NOMO-1 treated with DMSO at 0.1 percent for 48 hours (cell line): Measurements from ENCODE around the gene KCTD1.

Source experiments
- DNase-seq: peaks from one replicate; lab custom pipeline; 2025; ENCODE audit not compliant: unreplicated experiment; lab: John Stamatoyannopoulos, UW

KCTD1 gene

DNA sequence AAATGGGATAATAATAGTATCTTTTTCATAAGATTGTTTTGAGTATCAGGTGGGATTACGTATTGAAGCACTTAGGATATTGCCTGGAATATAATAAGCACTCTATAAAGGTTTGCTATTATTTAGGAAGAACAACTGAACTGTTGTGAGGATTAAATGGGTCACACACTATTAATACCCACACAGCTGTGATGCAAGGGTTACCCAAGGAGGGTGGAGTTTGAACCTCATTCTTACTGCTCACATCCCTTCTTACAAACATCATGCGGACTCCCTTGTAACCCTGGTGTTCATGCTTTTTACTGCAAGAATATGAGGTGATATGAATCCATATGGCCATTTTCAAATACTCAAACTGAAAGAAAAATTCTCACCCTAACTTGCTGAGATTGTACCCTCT lies 113.5 kb downstream of the KCTD1 start:
- DNase-seq: no peak

DNA sequence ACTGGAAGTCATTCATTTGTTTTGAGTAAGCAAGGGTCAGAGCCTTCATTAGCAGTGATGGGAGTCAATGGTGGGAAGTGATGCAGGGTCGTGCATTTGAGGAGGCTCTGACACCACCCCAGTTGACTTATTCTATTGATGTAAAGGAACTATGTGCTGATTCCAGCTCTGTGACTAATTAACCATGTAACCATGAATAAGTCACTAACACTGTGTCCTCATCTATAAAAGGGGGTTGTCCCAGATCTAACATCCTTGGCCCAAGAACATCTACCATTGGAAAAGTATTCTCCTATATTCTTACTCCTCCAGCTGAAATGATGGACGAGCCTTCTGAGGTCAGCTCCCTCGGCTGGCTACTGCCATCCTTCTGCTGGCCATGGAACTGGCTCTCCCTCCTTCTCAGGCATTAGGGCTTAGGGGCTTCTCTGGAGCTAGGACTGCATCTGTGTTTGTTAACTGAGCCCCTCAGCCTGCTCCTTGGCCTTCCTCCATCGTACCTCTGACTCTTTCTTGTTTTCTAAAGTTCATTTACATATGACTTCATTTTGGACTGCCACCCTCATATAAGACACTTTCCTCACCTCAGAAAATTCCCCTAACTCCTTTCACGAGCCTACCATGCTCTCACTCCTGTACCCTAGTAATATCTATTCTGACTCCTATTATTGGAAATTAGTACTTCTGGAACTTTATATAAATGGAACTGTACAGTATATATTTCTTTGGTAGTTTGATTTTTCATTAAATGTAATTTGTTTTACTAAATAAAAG lies 115.5 kb downstream of the KCTD1 start:
- no peak for DNase-seq

DNA sequence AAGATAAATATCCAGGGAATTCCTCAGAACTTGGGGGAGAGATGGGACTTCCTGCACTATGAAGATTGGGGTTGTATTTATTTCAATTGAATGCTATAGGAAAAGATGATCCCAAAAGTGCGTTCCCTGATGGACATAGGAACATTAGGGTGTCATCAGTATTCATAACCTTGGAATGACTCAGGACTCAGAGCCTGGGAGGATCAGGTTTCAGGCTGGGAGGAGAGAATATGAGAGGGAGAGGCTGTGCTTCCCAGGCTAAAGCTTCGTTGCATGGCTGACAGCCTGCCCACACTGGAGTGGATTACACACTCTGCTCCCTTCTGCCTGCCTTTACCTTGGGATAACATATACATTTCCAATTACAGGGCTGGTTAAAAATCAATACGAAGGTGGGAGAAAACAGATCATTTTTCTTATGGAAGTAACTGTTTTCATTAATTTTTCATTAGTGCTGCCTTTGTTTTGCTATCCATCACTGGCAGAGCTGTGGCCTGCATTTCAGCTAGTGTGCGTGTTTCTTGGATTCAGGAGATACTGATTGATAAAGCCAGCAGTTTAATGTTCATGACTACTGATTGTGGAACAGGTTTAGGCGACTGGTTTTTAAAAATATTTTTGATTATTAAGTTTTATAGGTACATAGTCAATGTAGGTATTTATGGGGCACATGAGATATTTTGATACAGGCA lies 118.7 kb downstream of the KCTD1 start:
- no peak for DNase-seq

DNA sequence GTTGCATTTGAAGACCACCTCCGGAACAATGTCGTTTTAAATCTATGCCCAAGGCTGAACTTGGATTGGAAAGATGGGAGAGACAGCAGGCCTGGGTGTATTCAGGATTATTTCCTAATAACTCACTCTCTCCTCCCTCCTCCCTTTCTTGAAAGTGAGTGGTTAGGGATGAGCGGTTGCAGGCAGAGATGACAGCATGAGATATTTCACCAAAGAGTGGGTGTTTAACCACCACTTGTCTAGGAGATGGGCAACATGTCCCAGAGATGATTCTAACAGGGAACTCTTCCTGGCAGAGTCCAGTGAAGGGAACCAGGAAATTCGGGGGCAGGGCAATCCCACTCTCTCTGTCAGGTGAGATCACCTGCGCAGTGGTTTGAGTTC lies 123.2 kb downstream of the KCTD1 start:
- DNase-seq: no peak

DNA sequence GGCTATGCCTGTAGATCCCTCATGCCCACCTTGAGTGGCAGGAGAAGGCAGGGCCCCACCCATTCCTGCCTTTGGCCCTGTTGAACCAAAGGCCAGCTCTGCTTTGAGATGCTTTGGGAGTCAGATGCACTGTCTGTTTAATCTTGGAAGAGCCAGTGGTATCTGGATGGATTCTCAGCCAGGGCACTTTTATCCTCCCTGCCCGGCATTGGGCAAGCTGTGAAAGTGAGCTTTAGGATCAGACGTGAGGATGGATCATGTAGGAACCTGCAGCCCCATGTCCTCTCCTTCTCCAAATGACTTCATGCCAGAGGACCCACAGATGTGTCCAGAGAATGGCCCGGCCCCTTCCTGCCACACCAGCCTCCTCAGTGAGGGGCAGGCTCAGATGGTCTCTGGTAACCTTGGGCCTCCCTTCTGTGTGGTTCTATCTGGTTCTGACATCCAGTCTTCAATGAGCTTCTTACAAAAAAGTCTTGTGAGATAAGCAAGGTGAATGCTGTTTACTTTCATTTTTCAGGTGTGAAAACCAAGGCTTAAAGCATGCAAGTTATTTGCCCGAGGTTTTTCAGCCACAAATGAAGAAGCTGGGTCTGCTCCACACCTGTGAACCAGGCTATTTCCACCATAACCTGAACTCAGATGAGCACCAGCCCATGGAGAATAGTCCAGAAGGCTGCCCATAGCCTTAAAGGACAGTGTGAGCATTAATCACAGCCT lies 123.8 kb downstream of the KCTD1 start:
- DNase-seq: no peak

DNA sequence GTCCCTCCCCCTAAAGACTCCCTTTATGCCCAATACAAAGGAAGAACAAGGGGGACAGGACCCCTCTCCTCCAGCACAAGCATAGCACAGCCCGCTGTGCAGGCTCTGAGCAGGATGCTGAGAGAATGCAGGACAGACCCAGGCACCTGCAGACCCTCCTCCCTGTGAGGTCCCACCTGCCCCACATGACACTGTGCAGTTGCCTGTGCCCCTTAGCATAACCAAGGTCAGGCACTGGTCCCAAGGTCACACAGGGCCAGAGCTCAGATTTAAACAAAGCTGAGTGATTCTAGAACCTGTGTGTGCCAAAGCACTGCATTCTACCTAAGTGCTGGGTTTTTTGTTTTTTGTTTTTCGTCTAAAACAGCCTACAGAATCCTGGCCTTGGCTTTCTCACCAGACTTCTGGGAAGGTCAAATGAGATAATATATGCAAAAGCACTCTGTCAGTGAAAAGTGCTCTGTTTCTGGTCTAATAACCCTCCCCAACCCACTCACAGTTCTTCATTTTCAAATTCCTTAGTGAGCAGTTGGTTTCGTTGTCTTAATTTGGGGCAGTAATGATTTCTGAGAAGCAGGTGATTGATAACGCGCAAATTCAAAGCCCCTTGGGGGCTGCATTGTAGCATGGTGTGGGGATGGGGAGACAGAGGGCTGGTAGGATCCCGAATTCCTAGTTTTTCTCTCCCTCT lies 125.7 kb downstream of the KCTD1 start:
- DNase-seq: no peak

DNA sequence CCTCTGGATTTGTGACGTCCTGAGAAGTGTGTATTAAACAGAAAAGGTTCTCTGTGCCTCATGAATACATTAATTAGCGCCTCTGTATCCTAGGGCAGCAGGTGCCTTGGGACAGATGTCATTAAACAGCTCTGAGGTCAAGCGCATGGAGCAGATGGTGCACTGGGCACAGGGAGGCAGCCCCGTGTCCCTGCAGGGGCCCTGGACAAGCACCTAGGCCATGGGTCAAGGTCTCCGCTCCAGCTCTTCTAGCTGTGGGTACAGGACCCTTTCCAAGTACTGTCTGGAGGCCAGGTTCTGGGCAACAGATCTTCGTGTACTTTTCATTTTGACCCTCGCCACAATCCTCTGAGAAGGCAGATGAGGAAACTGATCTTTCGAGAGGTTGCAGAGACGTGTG lies 126.4 kb downstream of the KCTD1 start:
- no peak for DNase-seq

DNA sequence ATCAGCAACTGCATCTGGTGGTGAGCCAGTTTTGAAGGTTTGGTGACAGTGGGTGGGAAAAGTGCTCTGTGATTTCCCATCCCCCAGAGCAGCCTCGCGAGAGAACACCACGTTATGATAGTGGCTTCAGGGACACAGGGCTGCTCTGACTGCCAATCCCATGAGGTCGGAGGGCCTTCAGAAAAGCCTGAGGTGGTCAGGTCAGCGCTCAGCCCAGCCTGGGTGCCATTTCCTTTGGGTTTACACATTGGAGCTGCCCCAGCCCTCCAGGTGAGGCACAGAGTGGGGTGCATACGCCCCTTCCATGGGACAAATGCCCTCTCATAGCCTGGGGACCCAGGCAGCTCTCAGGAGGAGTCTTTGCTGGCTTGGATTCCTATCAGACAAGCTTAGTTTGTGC lies 126.8 kb downstream of the KCTD1 start:
- DNase-seq: no peak

DNA sequence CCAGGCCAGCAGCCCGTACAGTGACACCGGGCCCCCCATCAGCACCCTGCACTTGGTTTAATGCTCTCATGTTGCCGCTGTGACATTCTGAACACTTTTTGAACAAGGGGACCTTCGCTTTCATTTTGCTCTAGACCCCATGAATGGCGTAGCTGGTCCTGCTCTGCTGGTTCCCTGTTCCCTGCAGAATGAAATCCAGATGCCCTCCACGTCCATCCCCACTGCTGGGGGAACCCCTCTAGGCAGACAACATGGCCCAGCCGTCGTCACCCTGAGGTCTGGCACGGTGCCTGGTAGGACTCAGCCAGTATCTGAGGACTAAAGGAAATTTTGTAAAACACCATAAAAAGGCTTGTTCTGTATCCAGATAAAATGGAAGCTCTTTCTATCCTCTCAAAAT lies 128.6 kb downstream of the KCTD1 start:
- no peak for DNase-seq

DNA sequence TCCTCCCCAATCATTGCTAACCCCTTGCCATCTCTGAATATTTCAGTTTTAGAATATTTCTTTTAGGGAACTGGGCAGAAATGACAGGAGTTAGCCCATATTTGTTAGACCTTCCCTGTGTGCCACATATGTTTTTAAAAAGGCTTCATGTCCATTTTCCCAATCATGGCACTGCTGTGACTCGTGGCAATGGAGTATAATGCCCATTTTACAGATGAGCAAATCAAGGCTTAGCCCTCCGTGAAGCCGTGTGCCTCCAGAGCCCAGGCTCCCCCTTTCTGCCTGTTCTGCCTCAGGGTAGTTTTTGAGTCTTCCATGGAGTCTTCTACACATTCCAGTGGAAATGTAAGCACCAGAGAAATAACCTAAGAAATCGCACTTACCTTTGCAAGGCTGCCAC lies 130.1 kb downstream of the KCTD1 start:
- no peak for DNase-seq

DNA sequence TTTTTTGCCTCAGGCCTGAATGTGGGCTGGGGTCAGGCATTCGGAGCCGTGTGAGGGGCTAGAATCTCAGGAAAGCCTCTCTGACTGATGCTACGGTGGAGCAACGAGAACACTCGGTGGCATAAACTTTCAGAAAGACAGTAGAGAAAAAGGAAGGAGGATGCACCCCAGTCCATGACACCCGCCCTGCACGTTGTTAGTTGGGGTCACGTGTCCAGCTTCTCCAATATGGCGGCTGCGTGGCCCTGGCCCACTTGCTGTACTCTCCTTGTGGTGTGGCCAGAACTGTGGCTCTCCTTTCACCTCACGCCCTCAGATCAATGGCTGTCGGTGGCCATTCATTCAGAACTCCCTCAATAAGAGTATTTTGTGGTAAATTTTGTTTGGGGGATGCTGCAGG lies 131.2 kb downstream of the KCTD1 start:
- DNase-seq: no peak

DNA sequence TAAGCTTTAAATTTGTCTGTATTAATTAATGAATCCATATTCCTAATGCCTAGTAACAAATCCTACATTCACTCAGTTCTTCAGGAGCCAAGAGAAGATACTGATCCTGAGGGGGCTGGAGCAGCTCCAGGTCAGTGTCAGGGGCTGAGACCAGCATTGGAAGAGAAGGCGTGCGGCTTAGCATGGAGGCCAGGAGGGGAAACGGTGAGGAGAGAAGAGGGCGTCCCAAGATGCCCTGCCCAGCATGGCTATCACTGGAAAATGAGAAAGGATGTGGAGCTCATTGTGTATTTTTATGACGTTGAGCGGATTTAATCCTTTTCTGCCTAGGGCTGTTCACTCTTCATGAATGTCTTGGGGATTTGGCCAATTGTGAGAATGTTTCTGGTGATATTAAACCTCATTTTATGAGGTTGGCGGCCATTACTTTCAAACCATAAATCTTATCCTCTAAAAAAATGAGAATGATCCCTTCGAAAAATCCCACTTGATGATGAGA lies 131.7 kb downstream of the KCTD1 start:
- no peak for DNase-seq

DNA sequence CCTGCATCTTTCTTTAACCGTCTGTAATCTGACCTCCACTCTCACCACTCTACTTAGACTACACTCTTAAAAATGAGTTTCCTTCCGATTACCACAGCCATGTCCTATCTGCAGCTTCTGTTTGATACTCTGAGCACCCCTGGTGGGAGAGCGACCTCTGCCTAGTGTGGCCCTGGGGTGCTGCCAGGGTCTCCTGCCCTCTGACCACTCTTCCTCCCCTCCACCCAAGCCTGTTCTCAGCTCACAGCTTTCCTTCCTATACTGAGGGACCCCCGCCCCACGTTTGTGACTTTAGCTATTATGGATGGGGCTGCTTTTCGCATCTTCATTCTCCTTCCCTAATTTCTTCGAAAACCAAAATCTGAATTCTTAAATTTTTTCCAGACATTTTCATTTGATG lies 132.7 kb downstream of the KCTD1 start:
- DNase-seq: no peak

DNA sequence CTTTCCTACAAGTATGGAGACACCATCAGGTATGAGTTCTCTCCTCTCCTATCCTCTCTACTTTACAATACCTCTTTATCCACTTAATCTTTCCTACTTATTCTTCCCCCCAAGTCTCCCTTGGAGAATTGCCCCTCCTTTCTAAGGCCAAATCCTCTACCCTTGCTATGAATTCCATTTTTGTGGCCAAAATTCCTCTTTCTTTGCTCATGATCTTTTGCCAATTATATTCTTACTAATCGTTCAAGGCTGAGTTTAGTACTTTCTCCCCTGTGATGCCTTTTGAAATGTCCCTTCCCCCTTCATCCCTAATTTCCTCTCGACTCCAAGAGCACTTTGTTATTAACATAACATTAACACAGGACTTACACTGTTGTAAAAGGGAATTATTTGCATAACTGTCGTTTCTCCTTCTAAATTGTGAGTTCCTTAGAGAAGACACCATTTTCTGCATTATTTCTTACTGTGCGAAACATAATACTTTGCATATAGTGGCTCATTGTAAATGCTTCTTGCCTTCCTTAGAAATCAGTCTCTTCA lies 133.4 kb downstream of the KCTD1 start:
- no peak for DNase-seq

DNA sequence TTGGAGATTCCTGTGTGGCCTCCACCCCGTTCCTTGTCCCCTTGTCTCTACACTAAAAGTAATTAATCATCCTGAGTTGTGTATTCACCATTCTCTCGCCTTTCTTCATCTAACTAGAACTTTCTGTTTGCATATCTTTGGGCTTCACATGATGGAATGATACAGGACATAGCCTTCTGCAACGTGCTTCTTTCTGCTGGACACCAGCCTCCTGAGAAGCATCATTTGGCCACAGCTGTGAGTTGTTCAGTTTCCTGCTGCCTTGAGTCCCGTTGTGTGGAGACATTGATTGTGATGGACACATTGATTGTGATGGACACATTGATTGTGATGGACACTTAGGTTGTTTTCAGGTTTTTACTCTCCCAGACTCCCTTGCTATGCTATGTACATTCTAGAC lies 139.3 kb downstream of the KCTD1 start:
- no peak for DNase-seq

DNA sequence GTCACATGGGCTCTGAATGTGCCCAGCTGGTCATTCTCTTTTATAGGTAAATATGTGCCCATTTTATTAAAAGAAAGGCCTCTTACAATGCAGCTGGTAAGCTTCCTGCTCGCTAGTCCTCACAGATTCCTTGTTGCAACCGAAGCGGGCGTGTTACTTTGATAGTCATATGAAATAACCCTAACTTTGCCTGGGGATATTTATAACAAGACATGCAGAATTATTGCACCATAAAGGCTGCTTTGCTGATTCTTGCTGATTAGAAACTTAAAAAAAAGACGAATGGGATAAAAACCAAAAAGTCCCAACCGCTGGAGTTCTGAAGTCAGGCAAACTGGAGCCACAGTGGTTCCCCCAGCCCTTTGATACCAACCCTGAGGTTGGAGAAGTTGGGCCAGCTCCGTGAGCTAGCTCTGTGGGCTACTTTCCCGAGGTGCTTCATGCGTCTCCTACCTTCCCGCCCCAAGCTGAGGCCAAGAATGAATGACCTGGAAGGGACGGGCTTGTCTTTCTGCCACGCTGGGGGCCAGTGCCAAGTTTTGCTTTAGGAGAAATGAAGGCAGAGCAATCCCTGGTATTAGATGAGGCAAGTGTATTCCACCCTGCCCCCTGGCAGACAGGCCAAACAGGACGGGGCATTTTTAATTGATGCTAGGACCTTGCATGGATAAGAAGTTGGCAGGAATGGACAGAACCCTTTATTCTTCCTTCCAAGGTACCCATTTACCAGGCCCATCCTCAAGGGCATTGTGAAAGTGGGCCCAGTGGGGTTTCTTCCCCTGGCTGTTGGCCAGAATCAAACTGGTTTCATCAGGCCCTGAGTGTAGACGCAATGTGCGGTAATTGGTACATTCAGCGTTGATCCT lies 140.4 kb downstream of the KCTD1 start:
- no peak for DNase-seq

DNA sequence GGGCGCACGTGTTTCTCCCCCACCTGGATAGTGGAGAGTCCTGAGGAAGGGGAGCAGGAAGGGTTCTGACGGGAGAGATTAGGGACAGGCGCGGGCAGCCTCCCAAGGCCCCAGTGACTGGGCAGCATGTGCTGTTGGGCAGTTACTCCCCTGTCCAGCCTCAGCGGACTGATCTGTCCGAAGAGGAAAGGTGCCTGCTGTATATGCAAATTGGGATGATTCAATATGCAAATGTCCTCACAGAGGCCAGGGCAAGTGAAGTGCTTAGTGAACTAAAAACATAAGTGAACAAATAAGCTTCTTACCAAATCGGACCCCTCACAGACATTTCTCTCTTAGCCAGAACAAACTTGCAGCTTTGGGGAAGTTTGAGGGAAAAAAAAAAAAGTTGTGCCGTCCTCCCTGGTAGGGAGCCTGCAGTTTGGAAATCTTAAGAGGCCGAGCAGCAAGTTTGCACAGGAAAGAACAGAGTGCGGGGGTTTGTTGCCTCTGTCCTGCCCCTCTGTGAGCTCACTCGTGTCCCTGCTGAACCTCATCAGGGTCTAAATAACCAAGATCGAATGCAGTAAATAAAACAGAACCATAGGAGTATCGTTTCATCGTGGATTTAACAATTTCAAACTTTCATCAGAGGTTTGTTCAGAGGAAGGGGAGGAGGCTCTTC lies 141.4 kb downstream of the KCTD1 start:
- DNase-seq: no peak

DNA sequence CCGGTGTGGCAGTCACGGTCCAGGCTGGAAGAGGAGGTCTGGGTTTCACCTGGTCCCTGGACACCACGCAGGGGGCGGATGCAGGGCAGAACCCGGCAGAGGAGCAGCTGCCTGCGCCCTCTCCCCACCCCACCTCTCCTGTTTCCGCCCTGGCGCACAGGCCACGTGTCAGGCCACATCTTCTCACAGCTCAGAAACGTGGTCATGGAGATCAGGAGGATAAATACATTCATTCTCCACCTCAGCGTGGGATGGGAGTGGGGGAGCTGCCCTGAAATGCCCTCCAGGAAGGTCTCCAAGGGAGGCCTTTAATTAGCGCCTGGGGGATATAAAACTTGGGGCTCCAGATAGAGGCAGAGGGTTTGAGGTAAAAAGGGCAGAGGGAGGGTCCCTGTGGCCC lies 142.0 kb downstream of the KCTD1 start:
- no peak for DNase-seq

DNA sequence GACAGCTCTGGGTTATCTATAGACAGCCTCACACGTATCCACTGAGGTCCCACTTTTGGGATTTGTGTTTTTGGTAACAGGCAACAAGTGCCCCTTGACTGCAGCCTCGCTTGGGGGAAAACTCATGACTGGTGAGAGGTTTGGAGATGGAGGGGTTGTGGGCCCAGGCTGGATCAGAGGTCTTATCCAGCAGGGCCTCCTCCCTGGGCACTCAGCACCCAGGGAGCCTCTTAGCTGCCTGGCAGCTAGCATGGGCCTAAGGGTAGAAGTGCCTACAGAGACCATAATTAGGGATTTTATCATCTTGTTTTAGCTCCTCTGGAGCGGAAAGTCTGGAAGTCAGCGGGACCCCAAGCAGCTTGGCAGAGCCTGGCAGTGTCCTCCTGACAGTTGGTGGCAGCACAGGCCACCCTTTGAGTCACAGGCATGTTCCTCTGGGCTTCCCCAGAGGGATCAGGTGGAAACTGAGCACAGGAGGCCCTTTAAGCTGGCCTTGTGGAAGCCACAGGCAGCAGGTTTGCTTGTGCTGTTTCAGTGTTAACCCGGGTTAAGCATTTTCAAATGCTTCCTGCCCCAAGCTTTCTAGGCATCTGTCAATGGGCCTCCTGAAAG lies 143.1 kb downstream of the KCTD1 start:
- no peak for DNase-seq
